ENCODE measurements around the gene PCDH1. TPM values are rescaled to one million over a fixed set of nuclear protein-coding genes. Genes with fewer than 3 reads are reported as not detected.

PCDH1 gene
- total RNA-seq, 1 donor from 2014 or later = 5.4 TPM

DNA sequence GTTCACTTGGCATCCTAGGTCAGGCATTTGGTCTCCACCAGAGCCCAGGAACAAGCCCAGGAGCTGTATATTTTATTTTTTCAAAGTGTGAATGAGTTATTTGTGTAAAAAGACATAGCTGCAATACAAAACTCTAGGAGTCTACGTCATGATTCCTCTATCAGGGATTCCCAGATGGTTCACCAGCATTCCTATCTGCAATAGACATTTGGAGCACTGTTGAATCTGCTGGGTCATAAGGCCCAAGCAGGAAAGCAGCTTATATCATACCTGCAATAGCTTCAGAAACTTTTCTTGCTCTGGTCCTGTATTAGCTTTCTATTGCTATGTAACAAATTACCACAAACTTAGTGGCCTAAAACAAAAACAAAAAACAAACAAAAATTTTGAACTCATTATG lies 28.8 kb upstream of the PCDH1 start:
- TF ChIP-seq, protein P1, sequence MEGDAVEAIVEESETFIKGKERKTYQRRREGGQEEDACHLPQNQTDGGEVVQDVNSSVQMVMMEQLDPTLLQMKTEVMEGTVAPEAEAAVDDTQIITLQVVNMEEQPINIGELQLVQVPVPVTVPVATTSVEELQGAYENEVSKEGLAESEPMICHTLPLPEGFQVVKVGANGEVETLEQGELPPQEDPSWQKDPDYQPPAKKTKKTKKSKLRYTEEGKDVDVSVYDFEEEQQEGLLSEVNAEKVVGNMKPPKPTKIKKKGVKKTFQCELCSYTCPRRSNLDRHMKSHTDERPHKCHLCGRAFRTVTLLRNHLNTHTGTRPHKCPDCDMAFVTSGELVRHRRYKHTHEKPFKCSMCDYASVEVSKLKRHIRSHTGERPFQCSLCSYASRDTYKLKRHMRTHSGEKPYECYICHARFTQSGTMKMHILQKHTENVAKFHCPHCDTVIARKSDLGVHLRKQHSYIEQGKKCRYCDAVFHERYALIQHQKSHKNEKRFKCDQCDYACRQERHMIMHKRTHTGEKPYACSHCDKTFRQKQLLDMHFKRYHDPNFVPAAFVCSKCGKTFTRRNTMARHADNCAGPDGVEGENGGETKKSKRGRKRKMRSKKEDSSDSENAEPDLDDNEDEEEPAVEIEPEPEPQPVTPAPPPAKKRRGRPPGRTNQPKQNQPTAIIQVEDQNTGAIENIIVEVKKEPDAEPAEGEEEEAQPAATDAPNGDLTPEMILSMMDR (IDR thresholded peaks at IDR 0.05; ENCODE audit: unreplicated experiment) = no peak
- Mint-ChIP-seq H3K27ac (no peak overlapping the region), H3K36me3 (no peaks in the 10 kb centered on the region)

DNA sequence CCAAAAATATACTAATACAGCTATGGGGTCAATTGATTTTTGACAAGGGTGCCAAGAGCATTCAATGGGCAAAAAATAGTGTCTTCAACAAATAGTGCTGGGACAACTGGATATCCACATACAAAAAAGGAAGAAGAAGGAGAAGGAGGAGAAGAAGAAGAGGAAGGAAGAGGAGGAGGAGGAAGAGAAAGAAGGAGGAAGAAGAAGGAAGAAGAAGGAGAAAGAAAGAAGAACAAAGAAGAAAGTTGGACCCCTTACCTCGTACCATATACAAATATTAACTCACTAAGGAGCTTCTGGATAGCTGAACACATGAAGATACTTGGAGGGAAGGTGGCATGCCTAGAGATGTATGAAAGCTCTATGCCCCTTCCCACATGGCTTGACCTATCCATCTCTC lies 28.3 kb upstream of the PCDH1 start:
- Mint-ChIP-seq H3K27me3 (ENCODE audit: low read depth) (peaks cover 8% of the 10 kb centered on the region), H3K4me1 (peaks cover 18% of the 10 kb centered on the region), H3K27ac (no peak overlapping the region), H3K36me3 (no peaks in the 10 kb centered on the region), H3K9me3 (peaks cover 8% of the 10 kb centered on the region), H3K4me3 (no peak overlapping the region)
- TF ChIP-seq, protein P1 (IDR thresholded peaks at IDR 0.05; ENCODE audit: unreplicated experiment) = no peak
- no peak for DNase-seq (ENCODE audit: low spot score in 2 of 2, unreplicated experiment in 2 of 2)

More for the DNA sequence above, 28.8 kb upstream of the PCDH1 start:
- no peak overlapping the region for H3K4me3 Mint-ChIP-seq
- peaks cover 13% of the 10 kb centered on the region for H3K4me1 Mint-ChIP-seq
- H3K27me3 Mint-ChIP-seq (ENCODE audit: low read depth) = peaks cover 8% of the 10 kb centered on the region
- peaks cover 8% of the 10 kb centered on the region for H3K9me3 Mint-ChIP-seq
- DNase-seq (ENCODE audit: low spot score in 2 of 2, unreplicated experiment in 2 of 2) = no peak

DNA sequence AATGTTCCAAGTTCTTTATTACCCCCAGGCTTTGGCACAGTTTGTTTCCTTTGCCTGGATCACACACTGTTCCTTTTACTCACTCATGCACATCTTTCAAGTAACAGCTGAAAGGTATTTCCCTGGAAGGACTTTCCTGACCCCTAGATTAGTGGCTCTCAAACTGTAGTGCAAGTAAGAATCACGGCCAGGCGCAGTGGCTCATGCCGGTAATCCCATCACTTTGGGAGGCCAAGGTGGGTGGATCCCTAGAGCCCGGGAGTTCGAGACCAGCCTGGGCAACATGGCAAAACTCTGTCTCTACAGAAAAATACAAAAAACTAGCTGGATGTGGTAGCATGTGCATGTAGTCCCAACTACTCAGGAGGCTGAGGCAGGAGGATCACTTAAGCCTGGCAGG lies 26.3 kb upstream of the PCDH1 start:
- H3K27ac Mint-ChIP-seq = no peak overlapping the region
- peaks cover 8% of the 10 kb centered on the region for H3K9me3 Mint-ChIP-seq
- peaks cover 8% of the 10 kb centered on the region for H3K27me3 Mint-ChIP-seq (ENCODE audit: low read depth)
- no peak for DNase-seq (ENCODE audit: low spot score in 2 of 2, unreplicated experiment in 2 of 2)
- no peak overlapping the region for H3K4me3 Mint-ChIP-seq
- H3K36me3 Mint-ChIP-seq = no peaks in the 10 kb centered on the region
- TF ChIP-seq, protein P1 (IDR thresholded peaks at IDR 0.05; ENCODE audit: unreplicated experiment) = no peak
- H3K4me1 Mint-ChIP-seq = peaks cover 21% of the 10 kb centered on the region

DNA sequence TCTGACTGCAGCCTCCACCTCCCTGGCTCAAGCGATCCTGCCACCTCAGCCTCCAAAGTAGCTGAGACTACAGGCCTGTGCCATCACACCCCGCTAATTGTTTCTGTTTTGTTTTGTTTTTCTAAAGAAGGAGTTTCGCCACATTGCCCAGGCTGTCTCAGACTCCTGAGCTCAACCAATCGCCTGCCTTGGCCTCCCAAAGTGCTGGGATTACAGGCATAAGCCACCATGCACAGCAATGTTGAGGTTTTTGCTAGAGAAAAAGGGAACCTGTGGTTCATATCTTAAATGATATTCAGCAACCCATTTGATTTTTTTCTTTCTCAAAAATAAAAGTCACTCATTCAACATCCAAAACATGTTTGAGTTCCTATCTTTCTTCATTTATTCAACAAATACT lies 25.1 kb upstream of the PCDH1 start:
- peaks cover 4% of the 10 kb centered on the region for H3K9me3 Mint-ChIP-seq

DNA sequence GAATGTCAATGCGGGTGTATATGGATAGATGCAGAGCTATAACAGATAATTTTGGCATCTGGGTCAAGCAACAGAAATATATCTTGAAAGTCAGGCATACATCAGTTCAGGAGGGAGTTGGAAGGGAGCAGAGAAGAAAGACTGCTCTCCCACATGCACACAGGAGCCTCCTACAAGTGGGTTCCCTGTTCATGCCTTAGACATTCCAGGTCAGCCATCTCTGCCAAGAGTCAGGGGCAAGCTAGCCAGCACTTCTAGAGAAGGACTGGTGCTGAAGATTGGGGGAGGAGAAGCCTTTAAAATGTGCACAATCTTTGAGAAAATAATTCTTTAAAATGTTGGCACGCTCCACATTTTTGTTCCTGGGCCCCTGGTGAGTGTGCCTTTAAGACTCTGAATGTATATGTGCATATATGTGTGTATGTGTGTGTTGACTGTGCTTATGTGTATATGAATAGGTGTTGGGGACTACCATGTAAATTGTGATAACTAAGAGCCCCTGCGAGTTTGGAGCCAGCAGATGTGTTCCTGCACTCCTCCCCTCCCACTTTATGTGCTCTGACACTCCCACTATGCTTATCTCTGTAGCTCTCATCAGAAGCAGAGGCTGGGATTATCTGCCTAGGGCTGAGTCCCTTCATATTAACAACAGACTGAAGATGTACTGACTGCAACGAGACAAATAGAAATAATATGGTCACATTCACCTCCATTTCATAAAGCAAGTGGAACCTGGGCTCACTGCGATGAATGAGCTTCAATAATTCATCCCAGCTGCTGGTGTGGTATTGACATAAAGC lies 24.0 kb upstream of the PCDH1 start:
- peak overlapping the region; percentile 54 for H3K27ac Mint-ChIP-seq
- no peak overlapping the region for H3K4me3 Mint-ChIP-seq
- H3K36me3 Mint-ChIP-seq = no peaks in the 10 kb centered on the region

More for the DNA sequence above, 25.1 kb upstream of the PCDH1 start:
- no peak overlapping the region for H3K4me3 Mint-ChIP-seq
- DNase-seq (ENCODE audit: low spot score in 2 of 2, unreplicated experiment in 2 of 2) = no peak
- no peak overlapping the region for H3K27ac Mint-ChIP-seq
- peaks cover 6% of the 10 kb centered on the region for H3K27me3 Mint-ChIP-seq (ENCODE audit: low read depth)
- H3K4me1 Mint-ChIP-seq = peaks cover 21% of the 10 kb centered on the region
- TF ChIP-seq, protein P1 (IDR thresholded peaks at IDR 0.05; ENCODE audit: unreplicated experiment) = no peak
- no peaks in the 10 kb centered on the region for H3K36me3 Mint-ChIP-seq

More for the DNA sequence above, 24.0 kb upstream of the PCDH1 start:
- H3K9me3 Mint-ChIP-seq = peaks cover 4% of the 10 kb centered on the region
- peaks cover 21% of the 10 kb centered on the region for H3K4me1 Mint-ChIP-seq
- H3K27me3 Mint-ChIP-seq (ENCODE audit: low read depth) = peaks cover 6% of the 10 kb centered on the region
- TF ChIP-seq, protein P1 (IDR thresholded peaks at IDR 0.05; ENCODE audit: unreplicated experiment) = no peak
- DNase-seq (ENCODE audit: low spot score in 2 of 2, unreplicated experiment in 2 of 2) = no peak

All from mesothelial cell of epicardium (in vitro differentiated cells).